Esophagus (tissue), 2 donors: ENCODE data around the gene MCC. TPM values are rescaled to one million over a fixed set of nuclear protein-coding genes. Genes with fewer than 3 reads are reported as not detected.

Experiments used
- H3K27ac ChIP-seq, 2 donors: one replicate each; pipeline ENCODE4 v1.5.1; 2013; ENCODE audit warnings: low read depth in 2 of 2, mild to moderate bottlenecking in 2 of 2, inconsistent platforms in 1 of 2, low read length in 1 of 2, moderate library complexity in 1 of 2
- H3K27me3 ChIP-seq, 2 donors: one replicate each; pipeline ENCODE4 v1.6.1; 2013; ENCODE audit warnings: low read length in 2 of 2, control low read depth in 1 of 2, mild to moderate bottlenecking in 1 of 2; ENCODE audit not compliant: insufficient read depth in 2 of 2, control insufficient read depth in 1 of 2
- H3K36me3 ChIP-seq, 2 donors: one replicate each; pipeline ENCODE4 v1.6.1; 2013; ENCODE audit warnings: low read length in 1 of 2; ENCODE audit not compliant: control insufficient read depth in 2 of 2, insufficient read depth in 2 of 2
- H3K4me1 ChIP-seq, 2 donors: one replicate each; pipeline ENCODE4 v1.6.1; 2013; ENCODE audit warnings: low read length in 1 of 2; ENCODE audit not compliant: control insufficient read depth in 2 of 2, insufficient read depth in 2 of 2
- H3K4me3 ChIP-seq, 2 donors: one replicate each; pipeline ENCODE4 v1.5.1; 2013; ENCODE audit warnings: low read length in 2 of 2, mild to moderate bottlenecking in 2 of 2, low read depth in 1 of 2, moderate library complexity in 1 of 2
- H3K9me3 ChIP-seq, 2 donors: one replicate each; pipeline ENCODE4 v1.6.1; 2013; ENCODE audit warnings: mild to moderate bottlenecking in 2 of 2, low read depth in 1 of 2, low read length in 1 of 2, moderate library complexity in 1 of 2; ENCODE audit not compliant: control insufficient read depth in 2 of 2, insufficient read depth in 1 of 2
- WGBS, 2 donors: extraction: QIAGEN DNeasy Blood & Tissue Kit; methylation state at CpG; one replicate each; pipeline ENCODE4 v1.1.7; 2013; 5-methylcytosine and 5-hydroxymethylcytosine counted together
- polyA plus RNA-seq, 2 donors: library from polyadenylated mRNA; stranded (reverse); fragments of 200-250 nt; gene quantifications; one replicate each; pipeline ENCODE4 v1.2.3, GENCODE V29; 2013
- donor health status: healthy with polysubstance abuse.
- donor health status: Bipolar disorder and iron deficiency.

Gene MCC
- polyA plus RNA-seq, 2 donors, result 7.2 to 8.3 TPM

DNA sequence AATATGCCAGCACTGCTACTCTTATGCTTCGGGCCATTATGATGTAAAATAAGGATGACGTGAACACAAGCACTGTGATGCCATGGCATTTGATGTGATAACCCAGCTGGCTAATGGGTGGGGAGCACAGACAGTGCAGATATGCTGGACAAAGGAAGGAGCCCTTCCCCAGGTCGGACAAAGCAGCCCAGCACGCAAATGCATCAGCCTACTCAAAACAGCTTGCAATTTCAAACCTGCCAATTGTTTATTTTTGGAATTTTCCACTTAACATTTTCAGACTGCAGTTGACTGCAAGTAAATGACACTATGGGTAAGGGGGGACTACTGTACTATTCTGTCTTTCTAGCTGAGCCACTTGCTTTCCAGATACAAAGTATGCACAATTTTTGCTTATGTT, 330.4 kb downstream of the MCC start:
- 82 to 85% methylated on average over 4 of the region's 4 CpGs for WGBS, 2 donors
- Histone ChIP-seq H3K4me1 (peaks cover 0 to 7% of the 10 kb centered on the region in 2 donors), H3K9me3 (no peaks in the 10 kb centered on the region), H3K4me3 (no peak overlapping the region), H3K27ac (no peak overlapping the region), H3K27me3 (no peaks in the 10 kb centered on the region), H3K36me3 (peaks cover 0 to 3% of the 10 kb centered on the region in 2 donors)

DNA sequence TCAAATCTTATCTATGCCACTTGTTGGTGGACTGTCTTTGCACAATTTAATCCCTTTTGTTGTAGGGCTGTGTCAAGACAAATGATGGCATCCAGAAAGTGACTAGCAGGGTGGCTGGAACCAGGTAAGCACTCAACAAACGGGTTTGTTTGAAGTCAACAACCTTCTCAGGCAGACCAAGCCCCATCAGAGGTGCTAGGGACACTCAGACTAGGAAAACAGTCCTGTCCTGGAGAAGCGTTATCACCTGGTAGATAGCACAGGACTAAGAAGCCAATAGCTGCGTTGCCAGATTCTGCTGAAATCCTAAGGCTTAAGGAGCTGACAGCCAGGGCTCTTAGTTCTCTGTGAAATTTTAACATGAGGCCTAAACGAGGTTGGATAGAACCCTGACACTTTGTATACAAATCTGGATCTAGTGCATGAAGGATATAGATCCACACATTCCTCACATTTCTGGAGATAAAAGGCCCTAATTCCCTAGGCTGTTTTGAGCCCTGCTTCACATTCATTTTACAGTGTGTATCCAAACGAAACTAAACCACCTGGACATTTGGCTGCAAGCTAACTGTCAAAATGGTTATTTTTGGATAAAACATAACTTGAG, 331.9 kb downstream of the MCC start:
- H3K4me1 ChIP-seq, result peaks cover 0 to 2% of the 10 kb centered on the region in 2 donors
- H3K4me3 ChIP-seq, result no peak overlapping the region
- H3K9me3 ChIP-seq, result no peaks in the 10 kb centered on the region
- no peaks in the 10 kb centered on the region for H3K27me3 ChIP-seq
- WGBS, 2 donors, result 61 to 69% methylated on average over 5 of the region's 5 CpGs
- peaks cover 0 to 3% of the 10 kb centered on the region in 2 donors for H3K36me3 ChIP-seq
- no peak overlapping the region for H3K27ac ChIP-seq

DNA sequence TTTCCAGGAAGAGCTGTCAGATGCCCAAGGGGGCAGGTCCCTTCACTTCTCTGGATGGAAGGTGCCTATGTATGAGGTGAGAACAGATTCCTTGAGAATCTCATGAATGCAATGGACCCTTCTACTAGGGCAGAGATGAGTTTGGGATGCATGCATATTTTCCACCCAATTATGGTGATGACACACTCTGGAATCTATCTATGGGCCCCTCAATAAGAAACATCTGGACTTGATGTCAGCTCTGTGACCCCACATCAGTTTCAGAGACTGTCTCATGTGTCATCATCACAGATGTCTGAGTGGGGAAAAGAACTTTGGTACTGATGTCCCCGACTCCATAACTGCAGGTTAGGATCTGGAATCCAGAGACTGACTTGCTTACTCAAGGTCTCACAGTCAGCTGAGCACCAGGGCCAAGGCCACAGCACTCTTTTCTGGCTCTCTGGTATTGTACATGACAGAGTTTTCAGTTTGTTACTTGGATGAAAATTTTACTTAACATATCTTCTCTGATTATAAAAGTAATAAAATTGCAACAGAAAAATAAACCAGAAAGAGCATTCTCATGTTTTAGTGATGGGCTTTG, 334.6 kb downstream of the MCC start:
- Histone ChIP-seq H3K27me3 (no peaks in the 10 kb centered on the region), H3K36me3 (no peaks in the 10 kb centered on the region), H3K9me3 (no peaks in the 10 kb centered on the region), H3K27ac (no peak overlapping the region), H3K4me3 (no peak overlapping the region), H3K4me1 (no peaks in the 10 kb centered on the region)
- WGBS, 2 donors, result 53 to 79% methylated on average over 1 of the region's 1 CpG

DNA sequence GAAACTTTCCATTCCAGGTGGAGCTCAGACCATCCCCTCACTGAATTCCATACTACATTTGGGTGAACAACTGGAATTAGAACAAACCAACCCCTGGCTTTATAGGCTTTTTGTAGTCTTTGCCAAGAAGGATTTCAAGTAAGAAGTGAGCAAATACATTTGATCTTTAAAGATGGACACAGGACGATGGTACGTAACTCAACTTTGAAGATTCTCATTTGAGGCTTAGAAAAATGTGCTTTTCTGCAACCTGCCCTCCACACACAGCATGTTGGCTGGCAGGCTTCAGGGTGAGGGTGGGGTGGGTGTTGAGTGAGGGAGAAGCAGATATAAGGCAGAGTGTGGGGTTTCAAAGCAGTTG, 335.9 kb downstream of the MCC start:
- Histone ChIP-seq H3K4me3 (no peak overlapping the region), H3K27me3 (no peaks in the 10 kb centered on the region), H3K9me3 (no peaks in the 10 kb centered on the region), H3K36me3 (no peaks in the 10 kb centered on the region), H3K27ac (no peak overlapping the region), H3K4me1 (no peaks in the 10 kb centered on the region)
- WGBS, 2 donors, result 79 to 88% methylated on average over 2 of the region's 2 CpGs

DNA sequence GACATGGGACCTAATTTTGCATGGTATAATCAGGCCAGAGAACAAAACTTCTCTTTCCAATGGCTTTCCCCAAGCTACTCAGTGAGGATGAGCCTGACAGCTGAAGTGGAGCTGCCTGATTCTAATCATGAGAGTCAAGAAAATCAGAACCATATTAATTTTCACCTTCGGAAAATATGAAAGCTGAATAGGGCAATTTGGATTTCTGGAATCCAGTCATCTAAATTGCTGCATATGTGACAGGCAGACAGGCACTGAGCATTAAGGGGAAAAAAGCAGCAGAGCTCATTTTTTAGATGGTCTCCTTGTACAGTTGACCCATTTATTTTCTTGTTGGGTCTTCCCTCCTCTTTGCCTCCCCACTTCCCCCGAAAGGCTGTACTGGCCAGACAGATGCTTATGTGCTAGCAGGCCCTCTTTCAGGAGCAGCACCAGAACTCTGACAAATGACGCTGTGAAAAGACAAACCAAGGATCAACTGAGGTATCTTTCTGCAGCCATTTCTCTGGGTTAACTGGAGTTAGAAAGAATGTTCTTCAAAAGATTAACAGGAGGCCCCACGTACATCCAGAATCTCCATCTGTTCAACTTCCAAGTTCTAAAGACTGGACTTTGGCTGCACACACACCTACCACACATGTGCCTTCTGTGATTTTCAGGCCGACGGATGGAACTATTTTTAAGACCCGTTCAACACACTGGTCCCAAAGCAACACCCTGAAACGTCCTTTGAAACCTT, 336.4 kb downstream of the MCC start:
- Histone ChIP-seq H3K27me3 (no peaks in the 10 kb centered on the region), H3K9me3 (no peaks in the 10 kb centered on the region), H3K4me1 (no peaks in the 10 kb centered on the region), H3K36me3 (no peaks in the 10 kb centered on the region), H3K27ac (no peak overlapping the region), H3K4me3 (no peak overlapping the region)
- 84% methylated on average over 8 of the region's 8 CpGs for WGBS, 2 donors

DNA sequence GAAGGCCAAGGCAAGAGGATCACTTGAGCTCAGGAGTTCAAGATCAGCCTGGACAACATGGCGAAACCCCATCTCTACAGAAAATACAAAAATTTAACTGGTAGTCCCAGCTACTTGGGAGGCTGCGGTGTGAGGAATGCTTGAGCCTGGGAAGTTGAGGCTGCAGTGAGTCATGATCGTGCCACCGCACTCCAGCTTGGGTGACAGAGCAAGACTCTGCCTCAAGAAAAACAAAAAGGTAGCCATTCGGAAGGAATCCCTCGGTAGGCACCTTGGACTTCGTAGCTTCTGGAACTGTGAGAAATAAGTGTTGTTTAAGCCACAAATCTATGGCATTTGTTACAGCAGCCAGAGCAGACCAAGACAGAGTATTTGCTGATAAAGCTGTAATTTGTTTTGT, 337.4 kb downstream of the MCC start:
- no peaks in the 10 kb centered on the region for H3K4me1 ChIP-seq
- no peaks in the 10 kb centered on the region for H3K9me3 ChIP-seq
- 97 to 98% methylated on average over 7 of the region's 7 CpGs for WGBS, 2 donors
- H3K27ac ChIP-seq, result no peak overlapping the region
- no peaks in the 10 kb centered on the region for H3K36me3 ChIP-seq
- H3K4me3 ChIP-seq, result no peak overlapping the region
- no peaks in the 10 kb centered on the region for H3K27me3 ChIP-seq

DNA sequence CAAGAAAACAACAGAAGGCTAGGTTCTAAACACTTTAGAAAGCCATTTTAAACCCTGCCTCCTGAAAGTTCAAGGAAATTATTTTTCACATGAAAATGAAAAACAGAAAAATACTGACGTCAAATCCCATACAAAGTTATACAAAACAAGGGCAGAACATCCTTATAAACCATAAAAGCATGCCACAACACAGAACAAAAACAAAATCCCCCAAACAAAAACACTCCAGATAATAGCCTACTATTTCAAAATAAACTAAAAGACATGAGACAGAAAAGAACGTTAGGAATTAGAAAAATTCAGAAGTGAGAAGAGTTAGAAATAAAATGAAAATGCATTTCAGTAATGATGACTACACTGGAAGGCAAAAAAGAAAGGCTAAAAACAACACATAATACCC, 338.0 kb downstream of the MCC start:
- no peaks in the 10 kb centered on the region for H3K36me3 ChIP-seq
- WGBS, 2 donors, result 76 to 80% methylated on average over 2 of the region's 2 CpGs
- no peaks in the 10 kb centered on the region for H3K27me3 ChIP-seq
- H3K4me3 ChIP-seq, result no peak overlapping the region
- H3K4me1 ChIP-seq, result no peaks in the 10 kb centered on the region
- no peaks in the 10 kb centered on the region for H3K9me3 ChIP-seq
- no peak overlapping the region for H3K27ac ChIP-seq

DNA sequence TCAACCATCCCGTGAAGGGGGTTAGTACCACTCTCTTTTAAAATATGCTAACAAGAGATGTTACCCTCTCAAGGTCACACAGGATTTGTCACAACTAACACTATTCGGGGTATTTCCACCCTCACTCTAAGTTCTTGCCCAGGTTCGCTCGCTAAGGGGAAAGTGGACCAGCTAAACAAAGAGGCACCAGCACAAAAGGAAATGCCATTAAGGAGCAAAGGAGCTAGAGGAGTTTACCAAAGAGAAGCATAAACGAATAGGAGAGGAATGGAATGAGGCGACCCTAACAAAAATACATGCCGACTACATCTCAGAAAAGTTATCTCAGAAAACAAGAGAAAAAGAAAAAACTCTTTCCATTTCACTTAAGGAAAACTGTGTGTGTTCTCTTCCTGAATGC, 340.7 kb downstream of the MCC start:
- H3K9me3 ChIP-seq, result no peaks in the 10 kb centered on the region
- WGBS, 2 donors, result 84 to 92% methylated on average over 7 of the region's 7 CpGs
- no peak overlapping the region for H3K27ac ChIP-seq
- no peaks in the 10 kb centered on the region for H3K27me3 ChIP-seq
- no peaks in the 10 kb centered on the region for H3K36me3 ChIP-seq
- H3K4me3 ChIP-seq, result no peak overlapping the region
- no peaks in the 10 kb centered on the region for H3K4me1 ChIP-seq

DNA sequence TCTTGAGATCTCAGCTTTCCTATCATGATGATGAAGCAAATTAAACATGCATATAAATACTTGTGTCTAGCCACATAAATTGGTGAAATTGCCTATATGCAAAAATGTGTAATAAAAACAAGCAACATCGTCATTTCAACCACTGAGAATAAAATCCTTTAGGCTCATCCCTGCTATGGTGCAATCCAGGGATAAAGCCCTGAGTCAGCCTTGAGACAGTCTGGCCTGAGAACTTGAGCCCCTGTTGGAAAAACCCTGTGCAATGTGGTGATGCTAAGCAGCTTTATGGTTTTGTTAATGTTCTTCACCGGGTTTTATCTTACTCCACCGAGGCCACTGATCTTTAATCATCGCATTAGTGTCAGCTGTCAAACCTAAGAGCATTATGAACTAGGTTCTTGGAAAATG, 341.1 kb downstream of the MCC start:
- H3K27ac ChIP-seq, result no peak overlapping the region
- 43 to 57% methylated on average over 4 of the region's 4 CpGs for WGBS, 2 donors
- H3K27me3 ChIP-seq, result no peaks in the 10 kb centered on the region
- H3K4me1 ChIP-seq, result no peaks in the 10 kb centered on the region
- no peaks in the 10 kb centered on the region for H3K36me3 ChIP-seq
- no peak overlapping the region for H3K4me3 ChIP-seq
- H3K9me3 ChIP-seq, result no peaks in the 10 kb centered on the region
